ENCODE data around the gene ITGAL. TPM values are rescaled to one million over a fixed set of nuclear protein-coding genes. Genes with fewer than 3 reads are reported as not detected.

ITGAL gene
- total and polyA plus RNA-seq, 2 donors (not counting 3 experiments of a cell fraction or from before 2014, with no cell fraction given), result not detected

DNA sequence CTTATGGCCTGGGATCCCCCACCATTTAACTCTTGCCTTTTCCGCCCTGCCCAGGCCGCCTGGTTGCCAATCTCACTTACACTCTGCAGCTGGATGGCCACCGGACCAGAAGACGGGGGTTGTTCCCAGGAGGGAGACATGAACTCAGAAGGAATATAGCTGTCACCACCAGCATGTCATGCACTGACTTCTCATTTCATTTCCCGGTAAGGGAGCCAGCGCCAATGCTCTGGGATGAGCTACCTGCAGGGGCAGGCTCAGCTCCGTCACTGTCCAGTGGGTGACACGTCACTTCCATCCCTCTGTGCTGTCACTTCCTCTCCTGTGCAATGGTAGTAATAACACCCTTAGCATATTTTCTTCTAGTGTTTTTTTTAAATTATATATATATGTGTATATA lies 26.7 kb downstream of the ITGAL start:
- H3K4me2 ChIP-seq (ENCODE audit: insufficient read depth, low read length), result no peak overlapping the region
- no peaks in the 10 kb centered on the region for H3K36me3 ChIP-seq (ENCODE audit: control insufficient read depth in 2 of 2, extremely low read depth in 1 of 2, insufficient read depth in 2 of 2, low read length in 2 of 2)
- POLR2A ChIA-PET, result interaction anchor here (1.1 kb wide), 1 partner anchor 11 kb away, joined by 6 read pairs; no protein-coding TSS in a partner anchor
- no peak overlapping the region for H3K9ac ChIP-seq (replicated peaks; ENCODE audit: extremely low read depth, insufficient read depth, low read length)
- intact Hi-C loops (cut with micrococcal nuclease), result no loop called here
- CTCF ChIA-PET, result interaction anchor here (1.4 to 2.6 kb wide), 3 partner anchors 9 to 69 kb away, joined by 3 to 7 read pairs (median 6); partner anchors contain the start of gene DCTPP1
- H3K79me2 ChIP-seq (ENCODE audit: control insufficient read depth, insufficient read depth, low read length), result no peaks in the 10 kb centered on the region
- no peak for DNase-seq (ENCODE audit: low read depth, low spot score)
- H4K20me1 ChIP-seq (replicated peaks; ENCODE audit: control insufficient read depth, extremely low read depth, insufficient read depth, low read length), result no peaks in the 10 kb centered on the region
- no peak for FAIRE-seq
- dilution Hi-C loops (cut with MboI; ENCODE audit: extremely low pct_ligation_motif_present, low sequenced_read_pairs), result no loop called here
- BruUV-seq (replicated peaks), result no TSS peak
- no peaks in the 10 kb centered on the region for H3K4me1 ChIP-seq (ENCODE audit: control insufficient read depth, extremely low read depth, insufficient read depth, low read length)
- no peak overlapping the region for H2AFZ ChIP-seq (ENCODE audit: low read depth, low read length)
- no peak overlapping the region for H3K27ac ChIP-seq (ENCODE audit: insufficient read depth, low read depth, low read length)
- no peaks in the 10 kb centered on the region for H3K9me3 ChIP-seq (replicated peaks; ENCODE audit: control insufficient read depth, insufficient read depth, low read length)
- no peak overlapping the region for H3K4me3 ChIP-seq (replicated peaks in 1 of 3; ENCODE audit: insufficient read depth in 1 of 3, low read depth in 1 of 3, low read length in 3 of 3)
- no peaks in the 10 kb centered on the region for H3K9me1 ChIP-seq (replicated peaks; ENCODE audit: control insufficient read depth, extremely low read depth, insufficient read depth, low read length)
- TF ChIP-seq POLR2AphosphoS5 (IDR thresholded peaks at IDR 0.05; ENCODE audit: insufficient read depth, low read depth, low read length) (no peak), GATA2 (IDR thresholded peaks at IDR 0.05; ENCODE audit: insufficient read depth, insufficient read length, low read depth, low read length) (no peak), FOS (IDR thresholded peaks at IDR 0.05; ENCODE audit: borderline replicate concordance, insufficient read depth, low read length) (no peak), JUN (IDR thresholded peaks at IDR 0.05; ENCODE audit: borderline replicate concordance, insufficient read depth, insufficient read length, low read depth) (no peak), EZH2 (IDR thresholded peaks at IDR 0.05; ENCODE audit: borderline replicate concordance, low read depth, low read length, severe bottlenecking) (no peak), POLR2A (IDR thresholded peaks at IDR 0.05; ENCODE audit: low read depth, low read length) (no peak), MYC (IDR thresholded peaks at IDR 0.05; ENCODE audit: low read depth, low read length) (no peak)
- TF ChIP-seq, protein P1, sequence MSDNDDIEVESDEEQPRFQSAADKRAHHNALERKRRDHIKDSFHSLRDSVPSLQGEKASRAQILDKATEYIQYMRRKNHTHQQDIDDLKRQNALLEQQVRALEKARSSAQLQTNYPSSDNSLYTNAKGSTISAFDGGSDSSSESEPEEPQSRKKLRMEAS (IDR thresholded peaks at IDR 0.05; ENCODE audit: insufficient read depth, insufficient read length), result no peak
- TF ChIP-seq, protein P2, sequence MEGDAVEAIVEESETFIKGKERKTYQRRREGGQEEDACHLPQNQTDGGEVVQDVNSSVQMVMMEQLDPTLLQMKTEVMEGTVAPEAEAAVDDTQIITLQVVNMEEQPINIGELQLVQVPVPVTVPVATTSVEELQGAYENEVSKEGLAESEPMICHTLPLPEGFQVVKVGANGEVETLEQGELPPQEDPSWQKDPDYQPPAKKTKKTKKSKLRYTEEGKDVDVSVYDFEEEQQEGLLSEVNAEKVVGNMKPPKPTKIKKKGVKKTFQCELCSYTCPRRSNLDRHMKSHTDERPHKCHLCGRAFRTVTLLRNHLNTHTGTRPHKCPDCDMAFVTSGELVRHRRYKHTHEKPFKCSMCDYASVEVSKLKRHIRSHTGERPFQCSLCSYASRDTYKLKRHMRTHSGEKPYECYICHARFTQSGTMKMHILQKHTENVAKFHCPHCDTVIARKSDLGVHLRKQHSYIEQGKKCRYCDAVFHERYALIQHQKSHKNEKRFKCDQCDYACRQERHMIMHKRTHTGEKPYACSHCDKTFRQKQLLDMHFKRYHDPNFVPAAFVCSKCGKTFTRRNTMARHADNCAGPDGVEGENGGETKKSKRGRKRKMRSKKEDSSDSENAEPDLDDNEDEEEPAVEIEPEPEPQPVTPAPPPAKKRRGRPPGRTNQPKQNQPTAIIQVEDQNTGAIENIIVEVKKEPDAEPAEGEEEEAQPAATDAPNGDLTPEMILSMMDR (IDR thresholded peaks at IDR 0.05; ENCODE audit: extremely low read depth in 1 of 2, insufficient read depth in 1 of 2, low read depth in 1 of 2, low read length in 2 of 2), result no peak
- peaks cover 0 to 3% of the 10 kb centered on the region in 2 experiments for H3K27me3 ChIP-seq (ENCODE audit: control insufficient read depth in 2 of 2, insufficient read depth in 2 of 2, low read length in 2 of 2)

All from endothelial cell of umbilical vein (primary cell).